22Rv1 (cell line): ENCODE measurements around the gene TMTC1.

ENCODE experiments used
- H3K27ac ChIP-seq: fragments of 450-650 bp; 2 replicates; pipeline ENCODE4 v1.5.1; 2017
- CTCF ChIP-seq: fragments of 450-650 bp; IDR thresholded peaks from 2 replicates; pipeline ENCODE4 v1.5.1; 2017; ENCODE audit warnings: mild to moderate bottlenecking
- ZFX ChIP-seq: fragments of 450-650 bp; IDR thresholded peaks from 2 replicates; pipeline ENCODE4 v1.6.1; 2017; ENCODE audit warnings: antibody characterized with exemption, borderline replicate concordance

Gene TMTC1

DNA sequence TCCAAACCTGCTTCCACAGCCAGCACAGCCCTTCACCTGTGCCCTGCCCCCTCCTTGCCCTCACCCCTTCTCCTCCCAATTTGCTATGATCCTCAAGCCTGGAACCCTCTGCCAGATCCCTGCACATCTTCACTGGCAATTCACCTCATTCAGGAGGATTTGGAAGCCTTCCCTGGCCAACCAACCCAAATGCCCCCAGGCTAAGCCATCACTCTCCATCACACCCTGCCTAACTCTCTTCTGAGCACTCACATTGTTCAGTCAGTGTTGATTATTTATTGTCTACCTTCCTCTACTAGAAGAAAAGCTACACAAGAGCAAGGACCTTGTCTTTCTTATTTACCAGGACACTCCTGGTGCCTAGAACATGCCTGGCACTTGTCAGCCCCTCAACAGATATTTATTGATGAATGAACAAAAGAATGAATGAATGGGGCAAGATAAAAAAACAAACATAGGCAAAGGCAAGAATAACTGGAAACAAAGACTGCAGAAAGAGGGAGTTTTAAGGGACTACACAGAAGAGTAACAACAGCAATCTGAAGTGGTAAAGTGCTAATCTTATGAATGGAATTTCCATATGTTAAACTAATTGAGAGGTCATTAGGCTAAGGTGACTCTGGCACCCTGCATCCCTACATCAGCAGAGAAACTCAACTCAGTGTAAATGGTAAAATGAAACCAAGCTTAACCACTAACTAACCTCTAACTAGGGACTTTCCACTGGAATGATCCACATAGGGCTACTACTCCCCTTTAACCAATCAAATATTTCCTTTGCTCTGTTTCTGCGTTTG, 33.4 kb downstream of the TMTC1 start:
- H3K27ac ChIP-seq, result no peak overlapping the region
- TF ChIP-seq CTCF (no peak), ZFX (no peak)

DNA sequence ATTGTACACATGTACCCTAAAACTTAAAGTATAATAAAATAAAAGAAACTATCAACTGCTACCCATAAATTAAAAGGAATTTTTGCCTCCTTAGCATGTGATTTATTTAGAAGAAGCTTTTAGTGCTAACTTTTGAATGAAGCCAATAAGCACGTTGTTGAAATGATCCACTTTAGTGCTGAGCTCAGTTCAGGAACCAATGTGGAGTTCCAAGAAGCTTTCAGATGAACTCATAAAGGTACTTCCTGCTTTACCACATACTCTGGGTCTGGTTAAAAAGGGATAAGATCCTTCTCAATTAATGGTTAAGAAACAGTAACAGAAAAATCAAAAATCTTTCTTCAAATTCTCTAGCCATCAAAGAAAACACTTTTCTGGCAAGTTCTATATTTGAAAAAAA, 39.4 kb downstream of the TMTC1 start:
- H3K27ac ChIP-seq, result no peak overlapping the region
- no peak for TF ChIP-seq ZFX
- no peak for TF ChIP-seq CTCF

DNA sequence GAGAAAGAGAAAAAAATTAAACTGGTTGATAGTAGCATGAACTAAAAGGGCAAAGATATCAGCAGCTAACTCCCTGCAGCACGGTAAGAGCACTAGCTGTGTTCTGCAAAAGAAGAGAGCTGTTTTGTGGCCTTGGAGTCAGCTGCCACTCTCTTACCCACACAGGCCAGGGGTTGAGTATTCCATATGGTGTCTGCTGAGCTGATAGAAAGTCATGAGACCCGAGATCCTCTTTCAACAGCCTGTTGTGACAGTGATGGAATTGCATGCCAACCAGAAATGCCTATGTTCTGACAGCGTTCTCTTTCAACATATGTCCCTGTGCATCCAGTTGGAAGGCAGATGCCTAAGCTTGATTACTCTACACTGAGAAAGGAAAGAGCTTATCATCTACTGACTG, 39.9 kb downstream of the TMTC1 start:
- TF ChIP-seq ZFX (no peak), CTCF (no peak)
- H3K27ac ChIP-seq, result no peak overlapping the region

- no peak for TF ChIP-seq CTCF
- no peak for TF ChIP-seq ZFX
- no peak overlapping the region for H3K27ac ChIP-seq
These were observed 40.7 kb downstream of the TMTC1 start for GRCh38 chr12:29743077-29743476.

DNA sequence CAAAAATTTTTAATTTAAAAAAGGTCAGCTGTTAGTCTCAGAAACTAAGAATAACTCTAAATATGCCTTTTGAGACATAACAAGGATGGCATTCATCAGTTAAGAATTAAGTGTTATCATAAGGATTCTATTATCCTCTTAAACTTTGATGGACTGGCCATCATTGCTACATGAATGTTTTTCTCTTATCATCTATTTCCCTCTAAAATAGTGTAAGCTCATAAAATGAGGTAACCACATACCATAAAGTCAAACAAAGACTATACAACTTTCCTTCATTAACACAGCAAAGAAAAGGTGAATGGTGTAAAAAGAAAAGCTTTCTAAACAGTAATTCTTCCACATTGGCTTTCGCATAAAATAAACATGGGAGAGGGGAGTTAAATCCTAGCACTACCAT, 41.1 kb downstream of the TMTC1 start:
- no peak for TF ChIP-seq ZFX
- no peak for TF ChIP-seq CTCF
- H3K27ac ChIP-seq, result no peak overlapping the region

DNA sequence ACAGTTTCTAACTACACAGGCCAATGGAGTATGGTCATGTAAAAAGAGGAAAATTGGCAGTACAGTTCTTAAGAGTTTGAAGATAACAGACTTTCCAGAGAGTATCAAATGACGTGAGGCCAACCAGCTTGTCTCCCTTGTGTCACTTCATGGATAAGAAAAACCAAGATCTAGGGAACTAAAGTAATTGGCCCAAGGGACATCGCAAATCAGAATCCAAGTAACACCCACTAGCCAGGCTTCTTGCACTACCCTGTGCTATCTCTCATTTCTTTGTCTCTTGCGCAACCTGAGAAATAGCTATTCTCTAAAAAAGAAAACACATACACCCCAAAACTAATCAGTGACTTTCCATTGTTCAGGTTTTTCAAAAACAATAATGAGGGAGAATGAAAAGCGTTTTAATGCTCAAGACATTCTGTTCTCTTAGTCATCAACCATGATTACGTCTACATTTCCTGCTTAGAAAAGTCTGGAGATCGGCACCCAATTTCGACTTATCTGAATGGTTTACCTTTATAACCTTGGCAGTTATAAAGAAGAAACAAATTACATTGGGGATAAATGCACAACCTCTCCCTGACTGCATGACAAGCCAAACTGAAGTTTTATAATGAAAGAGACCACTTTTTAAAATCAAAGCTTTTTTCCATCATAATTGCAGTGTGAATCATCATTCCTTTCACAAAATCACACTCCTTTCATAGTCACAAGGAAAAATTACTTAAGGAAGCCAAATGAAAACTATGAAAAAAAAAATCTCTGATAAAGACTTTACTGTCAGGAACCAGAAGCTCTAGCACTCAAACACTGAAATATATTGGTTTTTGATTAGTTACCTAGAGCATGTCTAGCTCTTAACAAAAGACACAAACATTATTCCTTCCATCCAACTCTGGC, 42.1 kb downstream of the TMTC1 start:
- H3K27ac ChIP-seq, result no peak overlapping the region
- TF ChIP-seq CTCF (no peak), ZFX (no peak)
